Activated naive CD8-positive, alpha-beta T cell treated with anti-CD3 and anti-CD28 coated beads for 36 hours (primary cell): ENCODE results near the gene RCAN2. TPM values are rescaled to one million over a fixed set of nuclear protein-coding genes. Genes with fewer than 3 reads are reported as not detected.

Source experiments
- DNase-seq: peaks from one replicate; pipeline ENCODE4 v3.0.0; 2021
- H3K27ac Mint-ChIP-seq: one replicate; pipeline ENCODE4 v1.8.0; 2022; ENCODE audit warnings: mild to moderate bottlenecking, moderate library complexity, mixed read lengths
- H3K27me3 Mint-ChIP-seq: one replicate; pipeline ENCODE4 v1.8.0; 2022; ENCODE audit warnings: mild to moderate bottlenecking, mixed read lengths
- H3K36me3 Mint-ChIP-seq: one replicate; pipeline ENCODE4 v1.8.0; 2021; ENCODE audit warnings: mild to moderate bottlenecking, mixed read lengths
- H3K4me1 Mint-ChIP-seq: one replicate; pipeline ENCODE4 v1.8.0; 2021; ENCODE audit warnings: mixed read lengths
- H3K4me3 Mint-ChIP-seq: one replicate; pipeline ENCODE4 v1.8.0; 2022; ENCODE audit warnings: mild to moderate bottlenecking, moderate library complexity, mixed read lengths
- H3K9me3 Mint-ChIP-seq: one replicate; pipeline ENCODE4 v1.8.0; 2022; ENCODE audit warnings: mixed read lengths
- total RNA-seq, 2 experiments: library from RNA; stranded (reverse); gene quantifications; one replicate each; pipeline ENCODE4 v1.2.3, GENCODE V29; 2021

RCAN2 gene
- total RNA-seq, 2 experiments from 2014 or later, result not detected

GRCh38 chr6:46468403-46469010 is 22.7 kb downstream of the RCAN2 start:
- no peaks in the 10 kb centered on the region for H3K9me3 Mint-ChIP-seq
- no peak for DNase-seq
- no peaks in the 10 kb centered on the region for H3K36me3 Mint-ChIP-seq
- H3K4me3 Mint-ChIP-seq, result no peak overlapping the region
- peaks cover 29% of the 10 kb centered on the region for H3K27me3 Mint-ChIP-seq
- no peak overlapping the region for H3K27ac Mint-ChIP-seq
- no peaks in the 10 kb centered on the region for H3K4me1 Mint-ChIP-seq

- no peaks in the 10 kb centered on the region for H3K4me1 Mint-ChIP-seq
- DNase-seq, result no peak
- peaks cover 31% of the 10 kb centered on the region for H3K27me3 Mint-ChIP-seq
- H3K9me3 Mint-ChIP-seq, result no peaks in the 10 kb centered on the region
- H3K27ac Mint-ChIP-seq, result no peak overlapping the region
- no peaks in the 10 kb centered on the region for H3K36me3 Mint-ChIP-seq
- H3K4me3 Mint-ChIP-seq, result no peak overlapping the region
Measured at GRCh38 chr6:46466570-46466969, 24.7 kb downstream of the RCAN2 start.

GRCh38 chr6:46465294-46466165 is 25.7 kb downstream of the RCAN2 start:
- peaks cover 31% of the 10 kb centered on the region for H3K27me3 Mint-ChIP-seq
- H3K27ac Mint-ChIP-seq, result no peak overlapping the region
- no peak overlapping the region for H3K4me3 Mint-ChIP-seq
- no peaks in the 10 kb centered on the region for H3K9me3 Mint-ChIP-seq
- DNase-seq, result no peak
- no peaks in the 10 kb centered on the region for H3K36me3 Mint-ChIP-seq
- no peaks in the 10 kb centered on the region for H3K4me1 Mint-ChIP-seq

- Mint-ChIP-seq H3K4me3 (no peak overlapping the region), H3K27ac (no peak overlapping the region), H3K36me3 (no peaks in the 10 kb centered on the region), H3K9me3 (no peaks in the 10 kb centered on the region), H3K4me1 (no peaks in the 10 kb centered on the region), H3K27me3 (peaks cover 42% of the 10 kb centered on the region)
- no peak for DNase-seq
Measured at GRCh38 chr6:46456297-46456696, 35.0 kb downstream of the RCAN2 start.

- Mint-ChIP-seq H3K27me3 (peaks cover 39% of the 10 kb centered on the region), H3K9me3 (peaks cover 3% of the 10 kb centered on the region), H3K4me3 (no peak overlapping the region), H3K27ac (no peak overlapping the region), H3K4me1 (no peaks in the 10 kb centered on the region), H3K36me3 (no peaks in the 10 kb centered on the region)
- DNase-seq, result no peak
Measured at GRCh38 chr6:46454691-46455090, 36.6 kb downstream of the RCAN2 start.

GRCh38 chr6:46453741-46454316 is 37.4 kb downstream of the RCAN2 start:
- Mint-ChIP-seq H3K36me3 (no peaks in the 10 kb centered on the region), H3K9me3 (peaks cover 3% of the 10 kb centered on the region), H3K27ac (no peak overlapping the region), H3K4me3 (no peak overlapping the region), H3K4me1 (no peaks in the 10 kb centered on the region), H3K27me3 (peaks cover 39% of the 10 kb centered on the region)
- no peak for DNase-seq

GRCh38 chr6:46453216-46453615 is 38.0 kb downstream of the RCAN2 start:
- DNase-seq, result no peak
- Mint-ChIP-seq H3K4me1 (no peaks in the 10 kb centered on the region), H3K36me3 (no peaks in the 10 kb centered on the region), H3K27me3 (peaks cover 39% of the 10 kb centered on the region), H3K27ac (no peak overlapping the region), H3K9me3 (peaks cover 6% of the 10 kb centered on the region), H3K4me3 (no peak overlapping the region)

- H3K36me3 Mint-ChIP-seq, result peaks cover 1% of the 10 kb centered on the region
- no peak for DNase-seq
- peaks cover 36% of the 10 kb centered on the region for H3K27me3 Mint-ChIP-seq
- H3K4me1 Mint-ChIP-seq, result no peaks in the 10 kb centered on the region
- no peak overlapping the region for H3K4me3 Mint-ChIP-seq
- H3K27ac Mint-ChIP-seq, result no peak overlapping the region
- peaks cover 9% of the 10 kb centered on the region for H3K9me3 Mint-ChIP-seq
Measured at GRCh38 chr6:46452312-46452917, 38.8 kb downstream of the RCAN2 start.

- H3K9me3 Mint-ChIP-seq, result peaks cover 11% of the 10 kb centered on the region
- H3K27me3 Mint-ChIP-seq, result peaks cover 27% of the 10 kb centered on the region
- DNase-seq, result no peak
- H3K4me3 Mint-ChIP-seq, result no peak overlapping the region
- H3K27ac Mint-ChIP-seq, result no peak overlapping the region
- H3K4me1 Mint-ChIP-seq, result no peaks in the 10 kb centered on the region
- H3K36me3 Mint-ChIP-seq, result peaks cover 1% of the 10 kb centered on the region
Measured at GRCh38 chr6:46451343-46451742, 39.9 kb downstream of the RCAN2 start.

GRCh38 chr6:46444772-46445454 is 46.3 kb downstream of the RCAN2 start:
- Mint-ChIP-seq H3K4me3 (no peak overlapping the region), H3K9me3 (peaks cover 17% of the 10 kb centered on the region), H3K27ac (no peak overlapping the region), H3K36me3 (peaks cover 1% of the 10 kb centered on the region), H3K4me1 (no peaks in the 10 kb centered on the region), H3K27me3 (peaks cover 18% of the 10 kb centered on the region)
- DNase-seq, result no peak

GRCh38 chr6:46443623-46444022 is 47.6 kb downstream of the RCAN2 start:
- H3K36me3 Mint-ChIP-seq, result peaks cover 1% of the 10 kb centered on the region
- H3K27ac Mint-ChIP-seq, result no peak overlapping the region
- peaks cover 13% of the 10 kb centered on the region for H3K9me3 Mint-ChIP-seq
- H3K27me3 Mint-ChIP-seq, result peaks cover 22% of the 10 kb centered on the region
- no peak overlapping the region for H3K4me3 Mint-ChIP-seq
- no peak for DNase-seq
- H3K4me1 Mint-ChIP-seq, result no peaks in the 10 kb centered on the region

GRCh38 chr6:46440641-46441040 is 50.6 kb downstream of the RCAN2 start:
- H3K27ac Mint-ChIP-seq, result no peak overlapping the region
- DNase-seq, result no peak
- no peaks in the 10 kb centered on the region for H3K4me1 Mint-ChIP-seq
- peaks cover 10% of the 10 kb centered on the region for H3K27me3 Mint-ChIP-seq
- peaks cover 5% of the 10 kb centered on the region for H3K9me3 Mint-ChIP-seq
- no peak overlapping the region for H3K4me3 Mint-ChIP-seq
- no peaks in the 10 kb centered on the region for H3K36me3 Mint-ChIP-seq

- H3K27ac Mint-ChIP-seq, result no peak overlapping the region
- DNase-seq, result no peak
- no peaks in the 10 kb centered on the region for H3K36me3 Mint-ChIP-seq
- H3K9me3 Mint-ChIP-seq, result peaks cover under 1% of the 10 kb centered on the region
- H3K27me3 Mint-ChIP-seq, result peaks cover 7% of the 10 kb centered on the region
- H3K4me3 Mint-ChIP-seq, result no peak overlapping the region
- no peaks in the 10 kb centered on the region for H3K4me1 Mint-ChIP-seq
Measured at GRCh38 chr6:46440141-46440540, 51.1 kb downstream of the RCAN2 start.

- Mint-ChIP-seq H3K27me3 (peaks cover 7% of the 10 kb centered on the region), H3K4me3 (no peak overlapping the region), H3K9me3 (no peaks in the 10 kb centered on the region), H3K4me1 (no peaks in the 10 kb centered on the region), H3K27ac (no peak overlapping the region), H3K36me3 (no peaks in the 10 kb centered on the region)
- no peak for DNase-seq
Measured at GRCh38 chr6:46438245-46438644, 53.0 kb downstream of the RCAN2 start.
